Raji (cell line): Measurements from ENCODE around the gene PTPRN.

Experiments used
- POLR2A ChIP-seq: IDR thresholded peaks from 2 replicates; pipeline ENCODE4 v1.6.1; 2011; ENCODE audit warnings: low read depth, low read length, control low read depth; ENCODE audit not compliant: insufficient read depth

Gene PTPRN

DNA sequence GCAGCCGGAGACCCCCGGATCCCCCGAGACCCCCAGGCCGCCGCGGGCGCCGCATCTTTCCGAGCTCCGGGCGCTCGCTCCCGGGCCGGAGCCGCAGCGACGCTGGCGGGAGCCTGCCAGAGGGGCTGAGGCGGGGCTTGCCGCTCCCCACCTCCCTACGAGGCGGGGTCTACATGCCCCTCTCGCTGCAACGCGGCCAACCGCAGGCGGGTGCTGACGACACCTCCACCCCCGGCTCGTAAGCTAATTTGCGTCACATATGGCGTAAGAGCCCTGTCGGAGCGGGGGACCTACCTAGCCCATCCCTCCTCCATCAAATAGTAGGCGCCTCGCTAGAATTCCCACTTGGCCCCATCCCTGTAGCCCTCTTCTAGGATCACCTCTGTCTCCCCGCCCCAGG, at the start of gene PTPRN:
Gene PTPRN (minus strand): TSS at position 124 of the 400 bp plus-strand sequence. CDS start 69 bp downstream, at position 55.
- no peak for TF ChIP-seq POLR2A

DNA sequence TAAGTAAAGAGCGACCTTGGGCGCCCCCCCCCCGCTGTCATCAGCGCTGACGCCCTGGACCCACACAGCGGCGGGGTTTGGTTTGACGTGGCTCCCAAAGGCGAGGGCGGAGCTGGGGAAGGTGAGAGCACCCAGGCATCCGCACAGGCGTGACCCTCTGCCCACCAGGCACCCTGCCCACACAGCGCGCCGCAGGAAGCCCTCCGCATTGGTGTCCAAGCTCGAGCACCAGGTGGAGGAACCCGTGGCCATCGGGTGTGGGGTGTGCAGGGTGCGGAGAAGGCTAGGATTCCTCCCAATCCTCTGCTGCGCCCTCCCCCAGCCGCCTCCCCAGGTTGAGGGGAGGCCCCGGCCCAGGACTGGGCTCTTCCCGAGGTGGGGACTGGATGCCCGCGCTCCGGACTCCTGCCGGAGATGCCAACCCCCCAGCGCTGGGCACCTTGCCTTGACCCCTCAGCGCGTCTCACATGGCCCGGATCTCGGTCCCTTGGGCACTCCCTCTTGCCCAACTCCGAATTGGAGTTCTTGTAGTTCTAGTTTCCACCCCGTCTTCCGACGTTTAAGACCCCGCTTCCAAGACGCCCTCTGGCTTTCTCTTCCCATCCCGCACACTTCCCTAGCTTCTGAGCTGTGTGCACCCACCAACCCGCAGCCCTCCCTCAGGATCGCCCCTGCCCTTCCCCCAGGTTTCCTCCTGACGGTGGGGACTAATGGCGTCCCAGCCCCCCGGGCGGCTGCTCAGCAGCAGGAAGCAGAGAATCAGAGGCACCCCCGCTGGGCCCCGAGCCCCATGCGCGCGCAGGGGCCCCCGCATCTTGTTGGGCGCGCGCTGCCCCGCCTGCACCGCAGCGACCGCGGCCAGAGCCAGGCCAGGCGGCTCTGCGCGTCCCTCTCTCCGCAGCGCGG, 49.2 kb upstream of the PTPRN start:
- TF ChIP-seq POLR2A, result no peak

DNA sequence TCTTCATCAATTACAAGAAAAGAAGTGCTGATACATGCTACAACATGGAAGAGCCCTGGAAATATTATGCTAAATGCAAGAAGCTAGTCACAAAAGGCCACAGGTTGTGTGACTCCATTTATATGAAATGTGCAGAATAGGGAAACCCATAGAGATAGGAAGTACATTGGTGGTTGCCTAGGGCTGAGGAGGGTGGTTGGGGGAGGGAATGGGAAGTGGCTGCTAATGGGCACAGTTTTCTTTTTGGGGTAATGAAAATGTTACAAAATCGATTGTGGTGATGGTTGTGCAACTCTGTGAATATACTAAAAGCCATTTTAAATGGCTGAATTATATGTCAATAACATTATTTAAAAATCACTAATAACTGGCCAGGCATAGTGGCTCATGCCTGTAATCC, 47.6 kb upstream of the PTPRN start:
- no peak for TF ChIP-seq POLR2A

DNA sequence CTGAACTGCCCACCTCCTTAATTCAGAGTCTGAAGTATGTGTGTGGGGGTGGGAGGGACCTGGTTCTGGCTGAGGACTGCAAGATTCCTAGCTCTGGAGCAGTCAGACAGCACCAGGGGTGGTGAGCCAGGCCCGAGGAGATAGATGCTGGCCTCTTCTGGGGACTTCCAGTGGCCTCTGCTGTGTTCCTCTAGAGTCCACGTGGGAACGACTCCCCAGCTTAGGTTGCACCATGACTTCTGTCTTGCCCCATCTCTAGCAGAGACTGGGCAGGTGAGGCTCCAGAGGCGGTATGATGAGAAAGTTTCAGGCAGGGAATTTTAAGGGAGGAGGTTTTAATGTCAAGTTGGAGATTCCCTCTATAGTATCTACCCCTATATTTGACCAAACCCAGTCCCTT, 45.4 kb upstream of the PTPRN start:
- TF ChIP-seq POLR2A, result no peak

DNA sequence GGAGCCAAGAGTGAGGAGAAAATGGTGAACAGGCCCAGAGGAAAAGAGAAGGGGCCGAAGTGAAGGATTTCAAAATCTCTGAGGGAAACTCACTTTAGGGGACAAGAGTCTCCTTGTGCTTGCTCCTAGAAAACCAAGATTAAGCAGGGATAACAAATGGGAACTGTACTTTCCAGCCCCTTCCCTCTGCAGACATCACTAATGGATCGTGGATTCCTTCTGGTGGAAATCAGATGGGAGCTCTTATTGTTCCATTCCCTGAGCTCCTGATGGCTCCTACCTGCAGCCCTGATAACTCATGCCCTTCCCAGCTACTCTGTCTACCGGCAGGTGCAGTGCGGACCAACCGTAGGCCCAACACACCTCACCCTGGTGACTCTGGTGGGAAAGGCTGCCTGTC, 43.9 kb upstream of the PTPRN start:
- TF ChIP-seq POLR2A, result no peak

DNA sequence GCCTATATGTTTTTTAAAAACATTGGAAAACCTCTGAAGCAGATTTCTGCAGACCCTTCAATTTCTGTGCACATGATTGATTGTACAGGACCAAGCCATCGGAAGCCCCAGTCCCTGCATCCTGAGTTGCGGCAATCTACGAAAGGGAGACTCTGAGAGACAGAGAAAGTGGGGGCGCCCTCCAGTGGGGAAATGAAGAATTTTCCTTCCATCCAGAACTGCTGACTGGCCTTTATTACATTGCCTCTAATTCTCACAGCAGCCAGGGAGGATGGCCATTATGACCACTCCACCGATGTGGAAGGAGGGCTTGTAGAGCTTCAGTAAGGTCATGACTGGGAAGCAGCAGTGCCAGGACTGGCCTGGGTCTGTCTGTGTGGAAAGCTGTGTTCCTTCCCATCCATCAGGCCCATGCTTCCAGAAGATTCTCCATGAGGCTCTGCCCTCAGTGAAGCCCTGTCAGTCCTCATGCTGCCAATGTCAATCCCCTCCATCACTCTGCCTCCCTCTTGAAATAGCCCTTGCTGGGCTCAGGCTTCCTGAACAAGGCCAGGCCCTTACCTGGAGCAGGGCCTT, 43.3 kb upstream of the PTPRN start:
- no peak for TF ChIP-seq POLR2A

DNA sequence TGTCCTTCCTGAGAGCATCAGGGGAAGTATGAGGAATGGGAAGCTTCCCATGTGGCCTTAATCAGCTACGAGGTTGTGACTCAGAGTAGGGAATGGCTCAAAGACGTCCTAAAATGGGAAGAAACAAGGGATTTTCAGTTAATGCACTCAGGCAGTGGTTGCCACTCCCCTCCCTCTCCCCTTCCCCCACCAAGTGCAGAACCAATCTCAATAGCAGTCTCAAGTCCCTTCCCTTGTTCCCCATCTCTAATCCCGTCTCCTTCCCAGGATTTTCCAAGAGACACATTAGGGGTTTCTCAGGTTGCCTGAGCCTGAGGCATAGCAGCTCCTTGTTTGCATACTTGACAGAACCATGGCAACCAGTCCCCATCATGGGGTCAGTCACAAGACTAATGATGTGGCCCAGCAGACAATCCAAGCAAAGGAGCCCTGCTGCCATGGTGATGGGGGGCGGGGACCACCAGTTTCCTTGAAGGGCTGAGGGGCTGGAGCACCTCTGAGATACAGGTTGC, 41.6 kb upstream of the PTPRN start:
- no peak for TF ChIP-seq POLR2A

DNA sequence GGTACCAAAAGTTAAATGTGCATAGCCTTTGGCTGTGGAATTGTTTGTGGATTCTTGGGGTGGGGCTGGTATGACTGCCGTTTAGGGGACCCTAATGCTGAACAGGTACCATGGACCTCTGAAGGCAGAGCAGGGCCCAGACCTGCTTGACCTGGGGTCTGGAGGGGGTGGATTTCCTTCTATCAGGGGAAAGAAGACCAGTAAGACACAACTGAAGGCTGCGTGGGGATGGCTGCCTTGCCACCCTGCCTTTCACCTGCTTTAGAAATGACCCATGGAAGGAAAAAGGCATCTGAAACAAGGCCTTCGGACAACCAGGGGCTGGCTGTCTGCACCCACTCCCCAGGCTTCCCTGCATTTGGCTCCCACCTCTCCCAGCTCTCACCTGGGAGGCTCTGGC, 41.0 kb upstream of the PTPRN start:
- TF ChIP-seq POLR2A, result no peak

DNA sequence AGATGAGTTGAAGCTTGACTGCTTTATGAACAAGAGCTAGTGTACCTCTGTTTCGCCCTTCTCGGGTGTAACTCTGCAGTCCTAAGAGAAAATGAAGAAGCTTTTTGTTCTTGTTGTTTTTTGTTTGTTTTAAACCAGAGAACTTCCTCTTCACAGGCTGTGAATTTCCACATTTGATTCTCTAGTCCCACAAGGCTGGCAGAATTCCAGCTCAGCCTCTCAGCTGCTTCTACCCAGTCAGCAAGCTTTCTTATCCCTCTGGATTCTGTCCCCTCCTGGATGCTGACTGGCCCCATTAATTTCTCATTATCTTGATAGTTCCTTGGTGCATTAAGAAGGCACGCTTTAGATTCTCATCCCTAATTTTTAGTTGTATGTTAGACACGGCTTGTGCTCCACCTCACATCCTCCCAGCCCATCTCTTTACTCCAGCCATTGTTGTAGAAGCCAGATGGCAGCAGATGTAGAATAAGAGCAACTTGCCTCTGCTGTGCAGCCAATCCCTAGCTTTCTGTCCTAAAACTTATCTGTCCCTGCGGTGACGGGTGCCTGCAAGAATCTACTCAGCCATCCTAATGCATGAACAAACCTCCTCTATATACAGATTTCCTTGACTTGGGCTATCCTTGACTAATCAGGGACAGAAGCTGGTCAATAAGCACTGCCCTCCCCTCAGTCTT, 35.7 kb upstream of the PTPRN start:
- no peak for TF ChIP-seq POLR2A

DNA sequence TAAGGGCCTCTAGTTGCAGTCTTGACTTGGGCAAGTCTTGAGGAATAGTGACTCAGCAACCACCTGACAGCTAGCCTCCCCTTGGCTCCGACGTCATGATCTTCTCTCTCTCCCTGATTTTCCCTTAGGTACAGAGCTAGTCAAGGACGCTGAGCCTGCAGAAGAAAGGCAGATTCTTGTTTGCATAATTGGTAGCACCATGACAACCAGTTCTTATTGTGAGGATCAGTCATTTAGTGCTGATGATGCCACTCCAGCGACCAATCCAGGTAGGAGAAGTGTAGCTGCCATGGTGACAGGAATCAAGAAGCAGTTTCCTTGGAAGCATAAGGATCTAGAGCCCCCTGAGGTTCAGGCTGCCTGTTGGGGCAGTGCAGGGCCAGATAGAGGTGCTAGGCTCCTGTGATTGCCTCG, 26.2 kb upstream of the PTPRN start:
- no peak for TF ChIP-seq POLR2A

DNA sequence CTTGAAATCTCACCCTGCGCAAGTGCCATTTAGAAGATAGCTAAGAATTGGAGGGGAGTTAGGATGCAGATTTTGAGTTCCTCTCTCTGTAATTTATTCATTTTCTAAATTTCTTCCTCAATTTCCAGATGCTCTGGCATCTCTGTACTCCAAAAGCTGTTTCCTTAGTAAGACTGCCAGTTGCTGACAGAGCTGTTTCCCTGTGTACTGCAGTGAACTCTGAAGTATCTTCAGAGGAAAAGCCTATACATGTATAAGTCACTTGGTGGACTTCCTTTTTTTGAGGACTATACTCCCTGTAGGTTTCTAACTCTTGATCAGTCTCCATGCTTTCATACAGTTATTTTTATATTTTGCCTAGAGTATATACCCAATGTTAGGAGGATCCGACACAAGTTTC, 24.9 kb upstream of the PTPRN start:
- no peak for TF ChIP-seq POLR2A

DNA sequence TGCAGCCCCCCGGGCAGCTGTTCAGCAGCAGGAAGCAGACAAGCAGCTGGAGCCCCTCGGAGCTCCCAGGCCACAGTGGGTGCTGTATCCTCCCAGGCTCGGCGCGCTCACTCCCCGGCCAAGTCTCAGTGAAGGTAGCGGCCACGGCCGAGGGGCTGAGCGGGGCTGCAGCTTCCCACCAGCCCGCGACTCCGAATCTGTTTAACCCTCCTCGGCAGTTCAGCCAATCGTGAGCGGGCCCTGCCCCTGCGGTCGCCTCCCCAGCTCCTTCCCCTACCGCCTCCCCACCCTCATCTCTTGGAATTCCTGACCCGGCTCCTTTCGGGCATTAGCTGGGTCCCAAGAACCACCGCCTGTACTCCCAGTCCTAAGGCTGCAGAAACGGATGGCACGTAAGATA, 23.3 kb upstream of the PTPRN start, which contains the start of gene RESP18:
Gene RESP18 (minus strand): TSS at position 203 of the 400 bp plus-strand sequence.
- no peak for TF ChIP-seq POLR2A

DNA sequence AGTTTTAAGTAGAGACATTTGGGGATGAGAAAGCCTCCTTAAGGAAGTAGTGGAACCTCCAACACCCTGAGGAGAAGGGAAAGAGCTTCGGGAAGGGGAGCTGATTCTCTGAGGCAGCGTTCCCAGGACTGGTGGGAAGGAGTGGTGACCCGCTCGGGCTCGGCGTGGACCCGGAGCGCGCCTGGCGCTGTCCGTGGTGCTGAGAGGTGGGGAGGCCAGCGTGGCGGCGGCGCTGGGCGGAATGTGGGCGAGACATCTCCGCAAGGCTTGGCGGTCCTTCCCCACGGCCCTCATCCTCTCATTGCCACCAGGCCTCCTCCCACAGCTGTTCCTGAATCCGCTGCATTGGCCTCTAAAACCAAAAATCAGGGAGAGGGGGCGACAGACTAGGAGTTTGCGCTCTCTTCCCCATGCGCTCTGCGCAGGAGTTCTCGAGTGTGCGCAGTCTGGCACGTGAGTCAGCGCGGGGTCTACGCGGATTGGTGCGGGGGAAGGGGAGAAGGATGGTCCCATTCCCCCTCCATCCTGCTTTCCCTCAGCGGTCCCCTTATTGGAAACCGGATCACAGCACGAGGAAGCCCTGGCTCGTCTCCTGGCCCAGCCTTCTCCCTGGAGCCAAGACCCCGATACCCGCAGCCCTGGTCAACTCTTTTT, 22.5 kb upstream of the PTPRN start:
- no peak for TF ChIP-seq POLR2A

DNA sequence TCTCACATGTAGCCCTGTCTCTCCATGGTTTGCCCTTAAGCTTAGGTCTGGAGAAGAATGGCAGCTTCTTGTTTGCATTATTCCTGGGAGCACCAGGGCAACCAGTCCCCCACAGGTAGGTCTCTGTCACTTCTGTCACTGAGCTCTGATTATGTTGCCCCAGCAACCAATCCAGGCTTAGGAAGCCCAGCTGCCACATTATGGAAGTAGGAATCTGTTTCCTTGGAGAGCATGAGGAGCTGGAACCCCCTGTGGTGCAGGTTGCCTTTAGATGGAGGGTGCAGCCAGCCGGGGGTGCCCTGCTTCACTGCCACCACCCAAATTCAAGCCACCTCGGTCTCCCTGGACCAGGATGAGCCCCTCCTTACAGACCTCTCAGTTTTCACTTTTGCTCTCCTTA, 18.5 kb upstream of the PTPRN start:
- TF ChIP-seq POLR2A, result no peak

DNA sequence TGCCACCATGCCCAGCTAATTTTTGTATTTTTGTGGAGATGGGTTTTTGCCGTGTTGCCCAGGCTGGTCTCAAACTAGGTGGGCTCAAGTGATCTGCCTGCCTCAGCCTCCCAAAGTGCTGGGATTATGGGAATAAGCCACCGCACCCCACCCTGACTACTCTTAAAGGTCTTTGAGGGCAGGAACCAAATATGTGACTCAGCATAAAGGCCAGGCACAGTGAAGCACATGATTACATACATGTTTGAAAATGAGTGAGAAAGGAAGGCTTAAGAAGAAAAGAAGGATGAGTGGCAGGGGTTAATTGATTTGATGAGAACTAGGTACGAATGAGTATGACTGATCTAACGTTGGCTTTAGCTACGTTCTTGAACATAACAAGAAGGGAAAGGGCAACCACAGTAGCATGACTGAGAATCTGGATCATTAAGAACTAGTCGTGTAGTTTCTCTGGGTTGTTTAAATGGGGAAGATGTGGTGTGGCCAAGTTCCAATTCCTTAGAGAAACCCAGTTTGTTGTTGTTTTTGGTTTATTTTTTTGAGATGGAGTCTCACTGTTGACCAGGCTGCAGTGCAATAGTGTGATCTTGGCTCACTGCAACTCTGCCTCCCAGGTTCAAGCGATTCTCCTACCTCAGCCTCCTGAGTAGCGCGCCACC, 16.6 kb upstream of the PTPRN start:
- TF ChIP-seq POLR2A, result no peak
